Measurements from ENCODE around the gene UBR7. TPM values are rescaled to one million over a fixed set of nuclear protein-coding genes. Genes with fewer than 3 reads are reported as not detected.

UBR7 gene
- total and polyA plus RNA-seq, 2 donors: 19.6 to 29.6 TPM

DNA sequence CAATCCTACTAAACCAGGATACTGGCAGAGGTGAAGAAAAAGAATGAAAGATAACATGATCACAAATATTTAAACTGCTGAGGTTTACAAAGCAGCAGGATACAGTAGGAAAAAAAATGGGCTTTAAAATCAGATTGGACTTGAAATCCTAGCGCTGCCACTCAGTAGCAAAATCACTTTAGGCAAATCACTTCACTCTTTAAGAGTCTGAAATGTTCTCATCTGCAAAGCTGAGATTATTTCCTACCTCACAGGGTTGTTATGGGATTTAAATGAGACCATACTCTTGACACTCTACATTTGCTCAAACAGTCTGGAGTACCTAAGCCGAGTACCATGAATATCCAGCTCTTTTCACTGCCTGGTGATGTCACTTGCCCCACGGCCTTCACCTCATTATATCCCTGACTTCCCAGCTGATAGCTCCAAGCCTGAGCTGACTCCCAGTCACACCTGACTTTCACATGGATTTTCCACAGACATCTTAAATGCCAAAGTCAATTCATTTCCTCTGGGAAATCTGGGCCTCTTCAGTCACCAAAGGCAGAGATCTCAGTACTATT lies 60.2 kb downstream of the UBR7 start:
- Histone ChIP-seq H3K4me1 (ENCODE audit: control insufficient read depth in 2 of 2, insufficient read depth in 2 of 2, low read length in 2 of 2) (peaks cover 0 to 2% of the 10 kb centered on the region in 2 donors), H3K27me3 (ENCODE audit: control insufficient read depth in 2 of 2, insufficient read depth in 1 of 2, low read length in 1 of 2) (no peaks in the 10 kb centered on the region), H3K9me3 (ENCODE audit: control insufficient read depth in 2 of 2, insufficient read depth in 1 of 2, low read length in 1 of 2) (no peaks in the 10 kb centered on the region), H3K36me3 (ENCODE audit: control insufficient read depth in 2 of 2, insufficient read depth in 2 of 2, low read length in 1 of 2) (peaks cover 5 to 7% of the 10 kb centered on the region in 2 donors), H3K4me3 (ENCODE audit: low read length in 2 of 2) (no peak overlapping the region), H3K27ac (ENCODE audit: low read depth in 1 of 2, low read length in 1 of 2) (no peak overlapping the region)
- 99% methylated on average over 3 of the region's 3 CpGs for WGBS
- no peak for DNase-seq (ENCODE audit: low read depth in 6 of 9, low spot score in 9 of 9)

DNA sequence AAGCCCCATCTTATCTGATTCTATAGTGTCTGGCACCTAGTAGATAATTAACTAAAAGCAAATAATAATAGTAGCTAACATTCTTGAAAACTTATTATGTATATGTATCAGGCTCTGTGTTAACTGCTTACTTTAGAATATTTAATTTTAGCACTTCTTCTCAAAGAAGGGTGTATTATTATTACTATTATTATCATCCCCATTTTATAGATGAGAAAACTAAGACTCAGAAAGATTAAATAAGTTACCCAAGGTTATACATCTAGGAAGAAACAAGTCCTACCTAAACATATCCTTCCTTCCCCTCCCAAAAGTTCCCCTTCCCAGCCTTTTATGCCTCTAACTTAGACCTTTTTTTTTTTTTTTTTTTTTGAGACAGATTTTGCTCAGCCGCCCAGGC lies 61.4 kb downstream of the UBR7 start:
- no peak for DNase-seq (ENCODE audit: low read depth in 6 of 9, low spot score in 9 of 9)
- Histone ChIP-seq H3K4me1 (ENCODE audit: control insufficient read depth in 2 of 2, insufficient read depth in 2 of 2, low read length in 2 of 2) (peaks cover 0 to under 1% of the 10 kb centered on the region in 2 donors), H3K27me3 (ENCODE audit: control insufficient read depth in 2 of 2, insufficient read depth in 1 of 2, low read length in 1 of 2) (no peaks in the 10 kb centered on the region), H3K27ac (ENCODE audit: low read depth in 1 of 2, low read length in 1 of 2) (no peak overlapping the region), H3K4me3 (ENCODE audit: low read length in 2 of 2) (no peak overlapping the region), H3K36me3 (ENCODE audit: control insufficient read depth in 2 of 2, insufficient read depth in 2 of 2, low read length in 1 of 2) (peaks cover 1 to 4% of the 10 kb centered on the region in 2 donors), H3K9me3 (ENCODE audit: control insufficient read depth in 2 of 2, insufficient read depth in 1 of 2, low read length in 1 of 2) (no peaks in the 10 kb centered on the region)
- WGBS: 97% methylated on average over 1 of the region's 1 CpG

DNA sequence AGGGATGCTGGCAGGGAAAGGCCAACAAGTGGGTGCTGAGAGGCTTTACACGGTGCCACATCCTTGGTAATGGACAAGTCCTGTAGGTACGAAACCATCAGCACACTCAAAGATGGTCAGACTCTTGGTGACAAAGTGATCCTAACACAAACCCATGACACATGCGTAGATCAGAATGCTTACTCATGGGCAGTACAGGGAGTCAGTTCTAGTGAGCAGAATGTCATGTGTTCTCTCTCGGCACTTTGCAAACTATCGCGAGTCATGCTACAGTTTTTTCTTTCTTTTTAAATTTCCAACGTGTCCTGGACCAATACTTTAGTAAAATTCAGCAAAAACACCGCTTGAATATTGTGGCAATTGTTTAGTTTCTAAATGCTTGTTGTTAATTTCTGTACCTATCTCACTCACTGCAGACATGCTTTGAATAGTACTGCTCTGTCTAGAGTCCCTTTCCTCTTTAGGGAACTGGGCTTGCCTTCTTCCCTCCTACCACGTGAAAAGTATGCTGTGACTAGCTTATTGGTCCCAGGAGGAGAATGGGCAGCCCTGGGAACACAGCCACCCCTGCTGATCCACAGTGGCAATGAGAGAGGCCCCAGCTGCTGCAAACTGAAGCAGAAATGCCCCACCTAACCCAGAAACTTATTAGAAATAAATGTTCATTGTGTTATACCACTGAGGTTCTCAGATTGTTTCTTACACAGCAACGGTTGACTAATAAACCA lies 62.4 kb downstream of the UBR7 start:
- WGBS: 97% methylated on average over 10 of the region's 10 CpGs
- H3K9me3 ChIP-seq (ENCODE audit: control insufficient read depth in 2 of 2, insufficient read depth in 1 of 2, low read length in 1 of 2): no peaks in the 10 kb centered on the region
- no peak overlapping the region for H3K27ac ChIP-seq (ENCODE audit: low read depth in 1 of 2, low read length in 1 of 2)
- H3K36me3 ChIP-seq (ENCODE audit: control insufficient read depth in 2 of 2, insufficient read depth in 2 of 2, low read length in 1 of 2): no peaks in the 10 kb centered on the region
- no peaks in the 10 kb centered on the region for H3K4me1 ChIP-seq (ENCODE audit: control insufficient read depth in 2 of 2, insufficient read depth in 2 of 2, low read length in 2 of 2)
- no peak overlapping the region for H3K4me3 ChIP-seq (ENCODE audit: low read length in 2 of 2)
- no peaks in the 10 kb centered on the region for H3K27me3 ChIP-seq (ENCODE audit: control insufficient read depth in 2 of 2, insufficient read depth in 1 of 2, low read length in 1 of 2)
- no peak for DNase-seq (ENCODE audit: low read depth in 6 of 9, low spot score in 9 of 9)

DNA sequence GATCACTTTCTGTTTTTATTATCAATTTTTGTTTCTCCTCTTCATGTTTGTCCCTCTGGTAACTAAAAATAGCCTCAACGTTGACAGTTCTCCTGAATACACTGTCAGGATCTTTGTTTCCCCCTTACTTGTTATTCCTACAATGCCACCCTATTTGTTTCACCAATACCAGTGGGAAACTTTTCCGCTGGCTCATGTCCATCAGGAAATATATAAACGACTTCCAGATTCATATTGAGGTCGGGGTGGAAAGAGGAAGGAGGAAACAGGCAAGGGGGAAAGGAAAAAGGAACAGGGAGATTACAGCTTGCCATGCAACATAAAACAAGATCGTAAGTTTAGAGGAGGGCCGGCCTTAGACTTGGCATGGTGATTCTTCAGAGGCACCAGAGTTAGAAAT lies 64.1 kb downstream of the UBR7 start:
- H3K4me1 ChIP-seq (ENCODE audit: control insufficient read depth in 2 of 2, insufficient read depth in 2 of 2, low read length in 2 of 2): no peaks in the 10 kb centered on the region
- DNase-seq (ENCODE audit: low read depth in 6 of 9, low spot score in 9 of 9): no peak
- no peak overlapping the region for H3K4me3 ChIP-seq (ENCODE audit: low read length in 2 of 2)
- H3K36me3 ChIP-seq (ENCODE audit: control insufficient read depth in 2 of 2, insufficient read depth in 2 of 2, low read length in 1 of 2): no peaks in the 10 kb centered on the region
- H3K9me3 ChIP-seq (ENCODE audit: control insufficient read depth in 2 of 2, insufficient read depth in 1 of 2, low read length in 1 of 2): no peaks in the 10 kb centered on the region
- WGBS: 85% methylated on average over 6 of the region's 6 CpGs
- H3K27ac ChIP-seq (ENCODE audit: low read depth in 1 of 2, low read length in 1 of 2): no peak overlapping the region
- no peaks in the 10 kb centered on the region for H3K27me3 ChIP-seq (ENCODE audit: control insufficient read depth in 2 of 2, insufficient read depth in 1 of 2, low read length in 1 of 2)

DNA sequence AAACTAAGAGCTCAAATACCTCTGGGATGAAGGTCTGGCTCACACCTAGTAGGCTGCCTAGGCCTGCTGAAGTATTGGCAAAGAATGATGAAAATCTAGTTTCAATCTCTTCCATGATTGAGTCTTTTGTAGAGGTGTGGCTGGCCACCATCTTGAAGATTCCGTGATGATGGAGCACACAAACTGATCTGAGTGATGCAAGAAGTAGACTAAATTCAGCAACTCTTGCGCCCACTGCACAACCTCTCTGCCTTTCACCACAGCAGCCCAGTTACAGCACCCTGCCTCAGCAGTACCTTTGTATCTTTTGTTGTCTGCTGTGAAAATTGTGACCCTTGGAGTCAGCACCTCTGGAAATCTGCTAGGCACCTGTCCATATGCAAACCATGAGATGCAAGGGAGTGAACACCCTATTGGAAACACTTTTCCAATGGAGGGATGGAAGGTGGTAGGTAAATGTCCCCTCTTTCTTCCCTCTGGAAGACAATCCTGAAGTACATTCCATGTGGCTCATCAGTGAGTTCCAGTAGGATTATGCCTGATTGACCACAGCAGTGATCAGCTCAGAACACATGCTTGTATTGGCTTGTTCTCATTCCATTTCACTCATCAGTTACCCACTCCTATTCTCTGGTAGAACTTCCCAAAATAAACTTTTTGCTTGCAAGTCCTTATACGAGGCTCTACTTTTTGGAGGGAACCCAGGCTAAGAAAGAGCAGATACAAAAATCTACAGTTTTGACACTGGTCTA lies 67.2 kb downstream of the UBR7 start:
- Histone ChIP-seq H3K36me3 (ENCODE audit: control insufficient read depth in 2 of 2, insufficient read depth in 2 of 2, low read length in 1 of 2) (no peaks in the 10 kb centered on the region), H3K9me3 (ENCODE audit: control insufficient read depth in 2 of 2, insufficient read depth in 1 of 2, low read length in 1 of 2) (no peaks in the 10 kb centered on the region), H3K4me3 (ENCODE audit: low read length in 2 of 2) (no peak overlapping the region), H3K27me3 (ENCODE audit: control insufficient read depth in 2 of 2, insufficient read depth in 1 of 2, low read length in 1 of 2) (no peaks in the 10 kb centered on the region), H3K4me1 (ENCODE audit: control insufficient read depth in 2 of 2, insufficient read depth in 2 of 2, low read length in 2 of 2) (no peaks in the 10 kb centered on the region), H3K27ac (ENCODE audit: low read depth in 1 of 2, low read length in 1 of 2) (no peak overlapping the region)
- 97% methylated on average over 3 of the region's 3 CpGs for WGBS
- DNase-seq (ENCODE audit: low read depth in 6 of 9, low spot score in 9 of 9): no peak

DNA sequence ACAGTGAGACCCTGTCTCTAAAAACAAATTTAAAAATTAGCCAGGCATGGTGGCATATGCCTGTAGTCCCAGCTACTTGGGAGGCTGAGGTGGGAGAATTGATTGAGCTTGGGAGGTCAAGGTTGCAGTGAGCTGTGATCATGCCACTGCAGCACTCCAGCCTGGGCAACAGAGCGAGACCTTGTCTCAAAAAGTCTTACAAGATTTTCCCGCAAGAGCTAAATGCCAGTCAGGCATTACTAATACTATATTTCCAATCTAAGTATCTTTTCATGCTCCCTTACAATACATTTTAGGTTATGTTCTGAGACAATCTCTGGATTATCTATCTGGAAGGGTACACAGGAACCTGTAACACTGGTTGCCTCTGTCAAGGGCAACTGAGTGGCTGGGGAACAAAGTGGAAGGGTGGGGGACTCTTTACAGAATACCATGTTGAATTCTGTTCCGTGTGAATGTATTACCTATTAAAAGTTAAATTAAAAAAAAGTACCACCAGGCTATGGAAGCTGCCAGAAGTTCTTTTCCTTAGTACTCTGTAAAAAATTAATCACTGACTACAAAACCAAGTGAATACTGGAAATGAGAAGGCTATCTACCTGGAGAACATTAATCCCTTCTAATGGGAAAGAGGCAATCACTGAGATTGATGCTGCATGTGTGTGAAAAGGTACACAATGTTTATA lies 69.1 kb downstream of the UBR7 start:
- no peaks in the 10 kb centered on the region for H3K9me3 ChIP-seq (ENCODE audit: control insufficient read depth in 2 of 2, insufficient read depth in 1 of 2, low read length in 1 of 2)
- H3K4me1 ChIP-seq (ENCODE audit: control insufficient read depth in 2 of 2, insufficient read depth in 2 of 2, low read length in 2 of 2): no peaks in the 10 kb centered on the region
- no peak for DNase-seq (ENCODE audit: low read depth in 6 of 9, low spot score in 9 of 9)
- no peaks in the 10 kb centered on the region for H3K36me3 ChIP-seq (ENCODE audit: control insufficient read depth in 2 of 2, insufficient read depth in 2 of 2, low read length in 1 of 2)
- H3K27me3 ChIP-seq (ENCODE audit: control insufficient read depth in 2 of 2, insufficient read depth in 1 of 2, low read length in 1 of 2): no peaks in the 10 kb centered on the region
- WGBS: 96% methylated on average over 3 of the region's 3 CpGs
- H3K4me3 ChIP-seq (ENCODE audit: low read length in 2 of 2): no peak overlapping the region
- H3K27ac ChIP-seq (ENCODE audit: low read depth in 1 of 2, low read length in 1 of 2): no peak overlapping the region

Other genes starting within 250 kb of the UBR7 start
- 9.5 TPM for gene ITPK1, start 91.3 kb upstream of the UBR7 start, total RNA-seq
- gene ITPK1, start 91.3 kb upstream of the UBR7 start, polyA plus RNA-seq: 20.9 TPM
- gene MOAP1, start 22.4 kb upstream of the UBR7 start, total RNA-seq: 29.7 TPM
- gene MOAP1, start 22.4 kb upstream of the UBR7 start, polyA plus RNA-seq: 37.9 TPM
- gene LYSET, start 21.9 kb upstream of the UBR7 start, total RNA-seq: 18.9 TPM
- gene LYSET, start 21.9 kb upstream of the UBR7 start, polyA plus RNA-seq: 38.8 TPM
- 22.8 TPM for gene GON7, start 191 bp upstream of the UBR7 start, total RNA-seq
- gene GON7, start 191 bp upstream of the UBR7 start, polyA plus RNA-seq: 32.3 TPM
- gene BTBD7, start 125.8 kb downstream of the UBR7 start, total RNA-seq: 8.4 TPM
- 10.5 TPM for gene BTBD7, start 125.8 kb downstream of the UBR7 start, polyA plus RNA-seq
- gene COX8C, start 139.9 kb downstream of the UBR7 start, total RNA-seq: not detected
- not detected for gene COX8C, start 139.9 kb downstream of the UBR7 start, polyA plus RNA-seq
- gene UNC79, start 223.7 kb downstream of the UBR7 start, total RNA-seq: 0.05 TPM
- 0.11 TPM for gene UNC79, start 223.7 kb downstream of the UBR7 start, polyA plus RNA-seq